Stimulated activated CD8-positive, alpha-beta memory T cell treated with anti-CD3 and anti-CD28 coated beads, Interleukin-12 subunit alpha, Interleukin-12 subunit beta, amount 100 ng/mL, for 24 hours (primary cell): ENCODE results near the gene KRT72.

ENCODE experiments used
- DNase-seq: peaks from one replicate; pipeline ENCODE4 v3.0.0-alpha.2; 2020; ENCODE audit errors: extremely low read depth

Gene KRT72

DNA sequence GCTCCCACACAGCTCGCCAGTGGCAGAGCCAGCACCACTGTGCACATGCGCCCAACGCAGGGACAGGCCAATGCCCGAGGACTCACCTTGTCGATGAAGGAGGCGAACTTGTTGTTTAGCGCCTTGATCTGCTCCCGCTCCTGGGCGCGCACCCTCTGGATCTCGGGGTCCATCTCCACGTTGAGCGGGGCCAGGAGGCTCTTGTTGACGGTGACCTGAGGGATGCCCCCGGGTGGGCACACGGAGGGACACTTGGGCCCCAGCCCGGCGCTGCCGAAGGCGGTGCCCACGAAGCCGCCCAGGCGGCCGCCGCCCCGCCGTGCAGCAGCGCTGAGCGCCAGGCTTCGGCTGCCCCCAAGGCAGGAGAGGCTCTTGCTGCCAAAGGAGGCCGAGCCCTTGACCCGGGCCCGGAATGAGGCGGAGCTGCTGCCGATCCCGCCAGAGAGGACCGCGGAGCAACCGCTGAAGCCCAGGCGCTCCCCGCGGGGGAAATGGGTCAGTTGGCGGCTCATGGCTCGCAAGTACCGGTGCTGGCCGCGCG is at the start of gene KRT72:
TSS of gene KRT72 (minus strand) at position 523 of the 541 bp plus-strand sequence. CDS start at position 512, 11 bp downstream.
- no peak for DNase-seq

DNA sequence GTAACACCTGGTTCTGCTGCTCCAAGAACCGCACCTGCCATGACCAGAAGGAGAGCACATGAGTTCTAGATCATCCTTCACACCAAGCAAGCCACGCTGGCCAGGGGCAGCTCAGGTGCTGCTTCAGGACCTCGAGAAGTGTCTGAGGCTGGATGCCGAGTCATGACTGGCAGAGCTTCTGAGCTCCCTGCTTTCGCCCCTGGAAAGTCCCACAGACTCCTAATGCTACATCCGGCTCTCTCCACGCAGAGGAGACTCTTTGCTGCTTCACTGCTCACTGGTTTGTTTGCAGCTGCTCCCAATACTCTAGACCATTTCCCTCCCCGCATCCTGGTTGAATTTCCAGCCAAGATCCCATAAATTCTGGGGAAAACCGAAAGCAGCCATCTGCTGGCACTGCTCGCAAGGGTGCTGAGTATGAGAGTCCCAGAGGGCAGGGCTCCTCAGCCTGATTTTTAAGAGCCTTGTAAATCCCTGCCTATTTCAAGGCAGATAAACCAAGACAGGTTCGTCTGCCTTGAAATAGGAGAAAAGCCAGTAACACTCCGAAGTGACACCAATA is 49.3 kb upstream of the KRT72 start:
- no peak for DNase-seq

DNA sequence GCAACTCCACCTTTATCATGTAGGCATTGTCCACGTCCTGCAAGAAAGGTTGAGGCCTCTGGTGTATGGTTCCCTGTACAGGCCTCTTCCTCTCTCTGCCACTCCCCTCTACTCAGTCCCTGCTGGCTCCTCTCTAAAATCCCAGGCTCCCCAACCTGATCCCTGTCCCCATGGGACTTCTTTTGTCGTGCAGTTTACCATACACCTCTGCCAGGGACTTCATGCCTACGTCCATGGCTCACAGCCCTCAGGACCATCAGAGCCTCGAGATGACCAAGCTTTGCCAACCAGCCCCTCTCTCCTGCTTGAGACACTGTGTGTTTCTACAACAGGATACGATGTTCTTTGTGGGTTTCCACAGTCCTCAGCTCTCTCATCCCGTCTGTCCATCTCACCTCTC is 47.8 kb upstream of the KRT72 start:
- no peak for DNase-seq

DNA sequence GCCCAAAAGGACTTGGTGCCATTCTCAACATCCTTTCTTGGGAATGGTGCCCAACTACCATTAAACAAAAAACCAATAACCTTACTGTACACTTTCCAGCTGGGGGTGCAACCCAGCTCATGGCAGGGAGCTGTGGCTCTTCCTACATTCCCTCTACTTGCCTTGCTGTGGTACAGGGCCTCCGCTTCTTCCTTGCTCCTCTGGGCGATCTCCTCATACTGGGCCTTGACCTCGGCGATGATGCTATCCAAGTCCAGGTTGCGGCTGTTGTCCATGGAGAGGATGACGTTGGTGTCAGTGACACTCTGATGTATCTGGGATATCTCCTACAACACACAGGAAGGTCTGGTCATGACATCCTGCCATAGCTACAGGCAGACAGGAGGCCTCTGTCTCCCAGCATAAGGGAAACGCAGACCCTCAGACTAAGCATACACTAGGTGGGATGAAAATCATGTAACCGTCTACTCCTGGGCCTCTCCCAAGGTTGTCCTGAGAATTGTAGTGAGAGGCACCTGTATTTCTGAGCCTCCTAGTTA is 46.8 kb upstream of the KRT72 start:
- no peak for DNase-seq

DNA sequence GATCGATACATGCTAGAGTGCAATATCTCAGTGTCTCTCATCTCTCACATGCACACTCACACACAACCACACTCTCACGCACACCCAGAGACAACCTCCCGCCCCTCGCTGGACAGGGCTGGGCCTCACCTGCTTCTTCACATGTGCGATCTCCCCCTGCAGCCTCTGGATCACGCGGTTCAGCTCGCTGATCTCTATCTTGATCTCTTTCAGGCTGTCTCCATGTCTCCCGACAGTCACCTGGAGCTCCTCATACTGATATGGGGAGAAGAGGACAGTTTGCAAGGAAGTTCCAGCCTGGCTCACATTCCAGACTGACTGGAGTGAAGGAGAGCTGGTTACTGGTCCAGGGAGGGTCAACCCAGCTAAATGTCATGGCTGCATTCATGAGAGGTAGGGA is 46.3 kb upstream of the KRT72 start:
- DNase-seq: no peak

DNA sequence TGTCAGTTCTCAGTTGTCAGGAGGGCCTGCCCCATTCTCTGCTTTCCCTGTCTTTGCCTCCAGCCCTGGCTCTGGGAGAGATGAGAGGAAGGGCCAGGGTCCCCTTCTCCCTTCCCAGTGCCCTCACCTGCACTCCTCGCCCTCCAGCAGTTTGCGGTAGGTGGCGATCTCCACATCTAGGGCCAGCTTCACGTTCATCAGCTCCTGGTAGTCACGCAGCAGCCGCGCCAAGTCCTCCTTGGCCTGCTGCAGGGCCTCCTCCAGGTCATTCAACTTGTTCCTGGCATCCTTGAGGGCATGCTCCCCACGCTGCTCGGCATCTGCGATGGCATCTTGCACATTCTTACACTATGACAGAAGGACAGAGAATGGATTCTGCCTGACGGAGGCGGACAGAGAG is 45.4 kb upstream of the KRT72 start:
- DNase-seq: no peak

DNA sequence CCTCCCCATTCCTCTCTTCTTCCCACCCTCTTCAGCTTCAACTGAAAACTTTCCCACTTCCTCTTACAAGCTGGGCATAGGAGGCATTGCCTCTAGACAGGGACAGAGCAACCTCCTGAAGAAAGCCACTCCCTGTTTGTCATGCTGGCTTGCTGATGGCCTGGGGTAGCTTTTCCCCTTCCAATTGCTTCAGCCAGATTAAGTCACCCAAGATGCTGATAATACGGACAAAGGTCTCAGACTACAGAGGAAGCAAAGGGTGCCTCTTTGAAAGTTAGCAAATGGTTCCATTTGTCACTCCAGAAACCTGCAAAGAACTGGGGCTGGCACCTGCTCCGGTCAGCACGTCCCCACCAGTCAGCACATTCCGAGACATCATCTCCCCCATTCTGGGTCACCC is 44.7 kb upstream of the KRT72 start:
- DNase-seq: no peak

DNA sequence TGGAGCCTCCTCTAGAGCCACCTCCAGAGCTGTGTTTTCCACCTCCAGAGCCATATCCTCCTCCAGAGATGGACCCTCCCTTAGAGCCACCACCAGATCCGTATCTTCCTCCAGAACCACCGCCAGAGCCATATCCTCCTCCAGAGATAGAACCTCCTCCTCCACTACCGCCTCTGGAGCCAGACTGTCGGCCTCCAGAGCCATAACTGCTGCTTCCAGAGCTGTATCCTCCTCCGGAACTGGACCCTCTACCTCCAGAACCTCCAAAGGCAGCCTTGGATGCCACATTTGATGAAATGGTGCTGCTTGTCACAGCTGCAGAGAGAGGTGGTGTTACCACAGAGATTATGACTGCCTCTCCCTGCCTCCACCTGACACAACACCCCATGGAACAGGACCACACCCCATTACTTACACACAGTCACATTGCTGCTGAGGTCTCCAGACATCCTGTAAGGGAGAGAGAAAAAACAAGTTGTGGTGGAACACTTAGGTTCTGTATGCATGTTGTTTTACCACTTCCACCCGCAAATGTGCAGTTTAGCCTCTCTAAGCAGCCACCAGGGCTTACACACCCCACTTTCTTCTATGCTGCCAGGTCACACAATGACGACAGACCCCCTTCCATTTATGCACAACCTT is 44.0 kb upstream of the KRT72 start:
- DNase-seq: no peak

DNA sequence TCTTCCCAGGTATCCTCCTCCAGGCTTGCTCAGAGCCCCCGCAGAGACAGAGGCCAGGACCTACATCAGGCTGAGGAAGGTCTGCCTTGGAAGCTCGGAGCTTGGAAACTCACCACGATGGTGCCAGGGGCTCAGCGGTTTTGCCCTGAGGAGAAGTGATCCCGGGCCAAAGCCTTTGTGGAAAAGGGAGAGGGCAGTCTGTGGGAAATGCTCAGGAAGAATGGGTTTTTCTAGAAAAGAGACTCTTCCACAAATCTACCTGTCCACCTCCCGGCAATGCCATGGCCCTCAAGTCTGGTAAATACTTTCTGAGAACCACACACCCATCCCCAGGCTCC is 42.8 kb upstream of the KRT72 start:
- DNase-seq: no peak

DNA sequence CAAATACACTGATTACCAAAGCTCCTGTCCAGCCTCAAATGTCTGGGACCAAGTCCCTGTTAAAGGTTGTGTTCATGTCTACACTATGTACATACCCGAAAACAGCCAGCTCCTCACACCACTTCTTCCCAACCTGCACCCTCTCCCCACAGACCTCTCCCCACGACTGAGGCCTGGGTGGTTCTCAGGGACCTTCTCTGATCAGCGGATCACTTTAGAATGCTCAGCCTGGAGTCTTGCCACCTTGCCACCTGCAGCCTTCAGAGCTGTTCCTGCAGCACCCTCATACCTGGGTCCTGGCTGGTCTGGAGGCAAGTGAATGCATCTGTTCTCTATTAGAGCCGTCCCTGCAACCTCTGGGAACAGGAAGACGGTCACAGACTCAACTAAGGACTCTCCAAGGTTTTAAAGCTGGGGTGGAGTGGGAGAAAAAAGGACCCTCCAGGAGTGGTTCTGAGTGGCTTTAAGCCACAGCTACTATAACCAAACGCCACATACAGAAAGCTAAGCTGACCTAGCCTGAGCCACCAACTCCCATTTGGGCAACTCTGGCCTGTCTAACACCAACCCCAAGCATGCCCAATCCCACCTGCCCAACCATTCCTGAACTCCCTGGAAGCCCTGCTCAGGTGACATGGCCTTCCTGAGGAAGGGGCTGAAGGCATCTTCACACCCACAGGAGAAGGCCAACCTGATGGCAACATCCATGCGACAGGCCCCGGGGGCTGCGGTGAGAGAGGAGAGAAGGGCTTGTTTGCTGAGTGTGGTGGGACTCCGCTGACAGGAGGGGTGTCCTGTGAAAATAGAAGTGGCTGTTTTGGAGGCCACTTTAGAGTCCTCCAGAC is 42.2 kb upstream of the KRT72 start:
- no peak for DNase-seq

DNA sequence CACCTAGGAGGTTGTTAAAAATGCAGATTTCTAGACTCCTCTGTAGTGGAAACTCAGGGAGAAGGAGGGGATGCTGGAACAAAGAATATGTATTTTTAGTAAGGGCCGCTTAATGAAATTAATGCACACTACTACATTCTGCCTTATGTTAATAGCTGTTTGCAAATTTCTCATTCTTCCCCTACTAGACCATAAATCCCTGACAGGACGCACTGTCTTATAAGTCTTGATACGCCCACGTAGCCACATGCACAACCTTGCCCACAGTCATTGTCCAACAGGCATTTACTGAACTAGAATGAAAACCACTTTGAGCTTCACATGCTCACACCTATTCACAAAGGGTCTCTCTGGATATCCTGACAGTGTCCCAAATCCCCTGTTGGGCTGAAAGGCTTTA is 40.2 kb upstream of the KRT72 start:
- no peak for DNase-seq

DNA sequence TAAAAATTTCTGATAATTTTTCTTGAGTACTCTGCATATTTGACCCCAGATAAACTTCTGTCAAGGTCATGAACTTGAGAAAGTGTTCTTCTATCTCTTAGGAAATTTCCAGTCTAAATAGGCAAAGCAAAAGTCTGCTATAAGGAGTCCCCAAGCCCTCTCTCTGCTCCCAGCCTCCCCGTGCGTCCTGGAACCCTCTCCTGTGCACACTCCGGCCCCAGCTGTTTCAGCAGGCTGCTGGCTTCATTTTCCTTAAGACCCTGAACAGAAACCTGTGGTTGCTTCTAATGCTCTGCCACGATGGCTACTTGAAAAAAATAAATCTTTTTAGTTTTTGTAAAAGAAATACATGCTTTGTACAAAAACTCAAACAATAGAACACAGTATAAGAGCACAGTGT is 36.0 kb upstream of the KRT72 start:
- DNase-seq: no peak

DNA sequence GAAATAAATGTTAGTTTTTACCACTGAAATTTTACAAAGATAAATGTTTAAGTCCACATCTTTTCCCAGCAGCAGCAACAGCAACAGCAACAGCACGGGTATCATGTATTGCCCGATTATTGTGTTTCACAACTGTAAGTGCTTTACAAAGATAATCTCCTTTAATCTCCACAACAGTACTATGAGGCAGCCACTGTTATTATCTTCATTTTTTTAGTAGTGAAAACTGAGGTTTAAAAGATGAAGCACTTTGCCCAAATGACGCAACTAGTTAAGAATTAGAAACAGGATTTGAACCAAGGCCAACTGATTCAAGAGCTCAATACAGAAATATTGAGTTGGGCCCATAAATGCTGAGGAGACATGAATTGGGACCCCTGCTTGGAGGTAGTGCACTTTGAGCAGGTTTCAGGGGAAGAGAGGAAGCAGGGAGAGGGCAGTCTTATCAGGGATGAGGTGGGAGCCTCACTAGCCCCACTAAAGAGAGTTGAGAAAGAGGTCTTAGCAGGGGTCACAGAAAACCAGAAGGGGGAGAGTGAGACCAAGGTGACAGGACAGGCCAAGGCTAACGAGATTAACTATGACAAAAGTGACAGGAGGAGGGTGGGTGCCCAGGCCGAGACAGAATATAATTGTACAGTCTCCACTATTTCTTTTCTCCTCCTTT is 35.5 kb upstream of the KRT72 start:
- DNase-seq: no peak

DNA sequence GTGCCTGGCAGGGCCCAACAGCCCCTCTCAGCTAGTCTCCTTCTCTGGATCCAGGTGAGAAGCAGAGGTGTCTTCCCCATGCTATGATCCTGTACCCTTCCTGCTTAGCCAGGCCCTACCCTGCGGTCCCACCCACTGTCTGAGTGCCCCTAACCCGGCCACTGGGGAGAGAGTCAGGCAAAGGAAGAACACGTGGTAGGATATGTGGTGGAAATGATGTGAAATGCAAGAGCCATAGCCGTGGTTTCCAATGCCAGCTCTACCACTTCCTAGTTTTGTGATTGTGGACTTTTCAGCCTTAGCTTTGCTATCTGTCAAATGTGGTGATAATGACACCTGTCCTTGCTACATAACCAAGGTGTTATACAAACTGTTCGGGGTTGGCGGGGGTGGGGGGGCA is 34.9 kb upstream of the KRT72 start:
- DNase-seq: no peak

DNA sequence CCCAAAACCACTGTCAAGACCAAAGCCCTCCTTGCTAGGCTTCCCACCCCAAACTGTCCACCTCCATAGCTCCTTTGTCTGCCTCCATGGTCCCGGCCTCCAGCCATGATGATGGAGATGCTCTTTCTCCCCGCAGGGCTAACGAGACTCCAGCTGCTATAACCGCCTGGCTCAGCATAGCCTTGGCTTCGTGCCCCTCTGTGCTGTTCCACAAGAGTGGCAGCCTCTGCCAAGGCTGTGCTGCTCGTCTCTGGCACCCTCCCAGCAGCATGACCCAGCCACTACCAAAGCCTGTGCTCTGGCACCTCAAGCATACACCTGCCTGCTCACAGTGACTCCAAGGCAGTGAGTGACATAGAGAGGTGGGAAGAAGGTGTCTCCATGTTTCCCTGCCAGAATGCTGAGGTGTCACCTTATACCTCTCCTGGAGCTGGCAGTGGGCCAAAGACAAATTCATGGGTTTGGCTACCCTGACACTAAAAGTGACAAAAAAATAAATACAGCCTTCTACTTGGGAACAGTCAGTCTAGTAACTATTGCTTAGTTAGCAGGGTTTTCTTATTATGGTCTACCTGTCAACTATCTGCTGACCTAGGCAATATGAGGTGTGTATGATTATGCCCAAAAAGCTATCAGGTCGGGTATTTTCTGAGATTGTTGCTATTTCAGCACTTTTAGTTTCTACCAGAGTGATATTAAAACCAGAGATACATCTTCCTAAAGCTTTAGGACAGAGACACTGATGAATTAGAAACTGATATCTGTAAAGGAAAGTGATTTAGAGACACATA is 33.2 kb upstream of the KRT72 start:
- no peak for DNase-seq

DNA sequence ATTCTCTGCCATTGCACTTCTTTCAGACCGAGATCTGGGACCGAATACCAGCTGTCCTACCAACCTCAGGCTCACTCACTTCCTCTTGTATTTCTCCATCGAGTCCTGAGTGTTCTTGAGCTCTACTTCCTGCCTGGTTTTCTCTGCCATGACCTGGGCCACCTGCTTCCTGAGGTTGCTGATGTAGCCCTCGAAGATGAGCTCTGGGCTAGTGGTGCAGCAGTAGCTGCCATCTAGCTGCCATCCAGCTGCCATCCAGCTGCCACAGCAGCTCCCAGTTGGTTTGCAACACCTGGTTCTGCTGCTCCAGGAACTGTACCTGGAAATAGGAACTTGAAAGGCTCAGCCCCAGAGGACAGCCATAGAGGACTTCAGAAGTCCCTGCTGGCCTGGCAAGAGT is 32.1 kb upstream of the KRT72 start:
- no peak for DNase-seq

DNA sequence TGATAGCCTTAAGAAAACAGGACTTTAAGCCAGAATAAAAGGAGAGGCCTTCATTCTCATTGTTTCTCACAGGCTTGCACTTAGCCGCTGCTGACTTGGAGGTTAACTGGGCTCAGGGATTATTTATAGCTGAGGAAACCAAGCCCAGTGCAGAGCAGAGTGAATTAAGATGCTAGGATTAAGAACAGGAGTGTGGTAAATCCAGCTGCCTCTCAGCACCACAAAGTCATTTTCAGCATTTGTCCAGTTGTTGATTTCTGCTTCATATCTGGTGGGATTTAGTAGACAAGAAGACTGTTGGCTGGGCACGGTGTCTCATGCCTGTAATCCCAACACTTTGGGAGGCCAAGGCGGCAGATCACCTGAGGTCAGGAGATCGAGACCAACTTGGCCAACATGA is 31.4 kb upstream of the KRT72 start:
- DNase-seq: no peak

DNA sequence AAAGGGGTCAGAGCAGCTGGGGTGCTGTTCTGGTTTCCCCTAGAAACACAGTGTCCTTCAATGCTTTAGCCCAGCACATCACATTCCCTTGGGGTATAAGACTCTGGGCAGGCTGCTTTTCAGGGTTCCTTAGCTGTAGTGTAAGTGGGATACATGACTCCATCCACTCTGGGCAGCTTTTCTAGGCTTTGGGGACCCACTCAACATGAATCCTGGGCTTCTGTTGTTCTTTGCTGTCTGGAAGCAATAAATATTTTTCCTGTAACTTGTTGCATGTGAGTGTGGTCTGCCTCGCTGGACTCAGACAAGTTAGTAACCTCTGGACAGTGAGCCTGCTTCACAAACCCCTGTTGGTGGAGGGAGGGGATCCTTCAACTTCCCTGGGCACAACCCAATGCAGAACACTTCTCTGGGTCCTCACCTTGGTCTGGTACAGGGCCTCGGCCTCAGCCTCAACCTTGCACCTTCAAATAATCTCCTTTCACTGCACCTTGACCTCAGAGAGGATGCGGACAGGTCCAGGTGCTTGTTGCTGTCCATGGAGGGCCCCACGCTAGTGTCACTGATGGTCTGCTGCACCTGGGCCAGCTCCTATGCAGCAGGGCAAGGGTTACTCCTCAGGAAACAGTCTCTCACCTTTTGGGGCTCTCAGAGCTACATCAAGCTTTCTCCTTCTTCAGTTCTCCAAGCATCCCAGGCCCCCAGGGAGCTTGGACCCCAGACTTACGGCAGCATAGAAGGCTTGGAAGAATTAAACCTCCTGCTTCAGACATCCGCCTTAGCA is 30.6 kb upstream of the KRT72 start:
- no peak for DNase-seq

DNA sequence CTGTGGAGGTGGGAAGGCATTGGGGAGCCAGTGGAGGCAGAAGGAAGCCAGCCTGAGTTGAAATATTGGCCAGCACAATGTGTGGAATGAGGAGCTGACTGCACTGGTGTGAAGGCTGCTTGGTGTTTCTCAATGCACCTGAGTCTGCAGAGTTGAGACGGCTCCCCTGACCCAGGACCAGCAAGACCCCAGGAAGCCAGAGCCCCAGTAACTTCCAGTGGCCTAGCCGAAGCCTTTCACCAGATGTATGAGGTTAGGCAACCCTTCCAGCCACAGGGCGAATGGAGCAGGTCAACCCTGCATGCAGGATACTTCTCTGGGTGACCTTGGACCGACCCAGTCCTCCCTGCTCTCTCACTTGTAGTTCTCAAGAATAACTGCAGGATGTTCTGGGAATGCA is 30.0 kb upstream of the KRT72 start:
- no peak for DNase-seq

DNA sequence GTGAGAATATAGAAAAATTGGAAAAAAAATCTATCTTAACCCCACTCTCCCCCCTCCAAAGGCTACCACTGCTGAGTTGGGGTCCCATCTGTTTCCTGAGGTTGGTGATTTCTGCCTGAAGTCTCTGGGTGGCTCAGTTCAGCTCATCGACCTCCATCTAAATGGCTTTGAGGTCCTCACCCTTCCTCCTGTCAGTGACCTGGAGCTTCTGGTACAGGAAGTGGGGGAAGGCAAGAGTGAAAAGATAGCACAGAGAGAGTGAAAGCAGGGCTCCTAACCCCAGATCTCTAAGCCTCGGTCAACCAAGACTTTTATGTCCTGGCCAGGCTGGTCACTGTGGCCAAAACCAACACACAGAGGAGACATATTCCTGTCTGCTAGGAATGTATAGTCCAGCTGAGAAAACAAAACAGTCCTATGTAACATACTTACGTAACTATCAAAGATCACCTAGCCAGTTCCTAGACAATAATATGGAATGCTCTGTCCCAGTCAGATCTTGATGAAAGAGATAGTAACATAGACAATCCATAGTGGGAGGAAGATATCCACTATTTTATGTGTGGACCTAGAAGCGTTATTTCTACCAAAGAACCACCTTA is 29.4 kb upstream of the KRT72 start:
- no peak for DNase-seq
